Upper lobe of left lung (tissue), 4 donors: ENCODE results near the gene KRT10.
"Not testable (repeated sequence)": the region's sequence is repeated elsewhere in the genome, so short reads cannot be mapped to it uniquely, and the experiment has no call there.

Experiments
- POLR2A ChIP-seq, 4 donors: fragments of 450-650 bp; IDR thresholded peaks; one replicate each; pipeline ENCODE4 v1.5.1; 2016 to 2017; ENCODE audit warnings: antibody characterized with exemption in 4 of 4, mild to moderate bottlenecking in 2 of 4
- POLR2AphosphoS5 ChIP-seq, 2 donors: sonication (generic); formaldehyde crosslinking; IDR thresholded peaks; one replicate each; pipeline ENCODE4 v1.5.1; 2017; ENCODE audit warnings: antibody characterized with exemption in 2 of 2
- TF ChIP-seq, protein P1 (sequence below), 6 experiments: fragments of 450-650 bp in 4 of 6; fragments of 200-600 bp in 2 of 6; sonication (generic) in 2 of 6; IDR thresholded peaks; one replicate each; pipeline ENCODE4 v1.5.1; 2016 to 2019; ENCODE audit warnings: antibody characterized with exemption in 6 of 6

GRCh38 chr17:40814657-40815056 is 7.8 kb downstream of the KRT10 start:
- TF ChIP-seq, protein P1, sequence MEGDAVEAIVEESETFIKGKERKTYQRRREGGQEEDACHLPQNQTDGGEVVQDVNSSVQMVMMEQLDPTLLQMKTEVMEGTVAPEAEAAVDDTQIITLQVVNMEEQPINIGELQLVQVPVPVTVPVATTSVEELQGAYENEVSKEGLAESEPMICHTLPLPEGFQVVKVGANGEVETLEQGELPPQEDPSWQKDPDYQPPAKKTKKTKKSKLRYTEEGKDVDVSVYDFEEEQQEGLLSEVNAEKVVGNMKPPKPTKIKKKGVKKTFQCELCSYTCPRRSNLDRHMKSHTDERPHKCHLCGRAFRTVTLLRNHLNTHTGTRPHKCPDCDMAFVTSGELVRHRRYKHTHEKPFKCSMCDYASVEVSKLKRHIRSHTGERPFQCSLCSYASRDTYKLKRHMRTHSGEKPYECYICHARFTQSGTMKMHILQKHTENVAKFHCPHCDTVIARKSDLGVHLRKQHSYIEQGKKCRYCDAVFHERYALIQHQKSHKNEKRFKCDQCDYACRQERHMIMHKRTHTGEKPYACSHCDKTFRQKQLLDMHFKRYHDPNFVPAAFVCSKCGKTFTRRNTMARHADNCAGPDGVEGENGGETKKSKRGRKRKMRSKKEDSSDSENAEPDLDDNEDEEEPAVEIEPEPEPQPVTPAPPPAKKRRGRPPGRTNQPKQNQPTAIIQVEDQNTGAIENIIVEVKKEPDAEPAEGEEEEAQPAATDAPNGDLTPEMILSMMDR (IDR thresholded peaks at IDR 0.05), result not testable (repeated sequence)
- TF ChIP-seq POLR2A, POLR2AphosphoS5 (IDR thresholded peaks at IDR 0.05): not testable (repeated sequence)
